ENCODE data around the gene RABGAP1L. TPM values are rescaled to one million over a fixed set of nuclear protein-coding genes. Genes with fewer than 3 reads are reported as not detected.
A peak's percentile ranks its signal among the peaks of the same experiment; 100 is the strongest.

The RABGAP1L gene
- total and polyA plus RNA-seq, 2 of the 4 experiments (the other 2 are of a cell fraction) = 7.9 to 26.7 TPM

GRCh38 chr1:174746024-174746808 lies 586.9 kb downstream of the RABGAP1L start (continued):
- TF ChIP-seq CEBPB (IDR thresholded peaks at IDR 0.05; ENCODE audit: low read depth, low read length) = no peak

- H3K23ac ChIP-seq (ENCODE audit: low read depth, low read length) = no peak overlapping the region
- no peak overlapping the region for H2BK5ac ChIP-seq (ENCODE audit: low read depth, low read length, poor library complexity, severe bottlenecking)
- POLR2A ChIA-PET (ENCODE audit: unreplicated experiment) = no interaction called here
- CTCF ChIA-PET = interaction anchor here (0.6 to 3.6 kb wide), 9 partner anchors 15 to 1469 kb away, joined by 3 to 22 read pairs (median 4); no protein-coding TSS in a partner anchor
- no peaks in the 10 kb centered on the region for H3K79me1 ChIP-seq (ENCODE audit: low read depth in 1 of 2, low read length in 2 of 2)
- H2AFZ ChIP-seq (replicated peaks; ENCODE audit: low read length, poor library complexity) = no peak overlapping the region
- dilution Hi-C loops (cut with HindIII; ENCODE audit: low sequenced_read_pairs, unreplicated experiment) = no loop called here
- intact Hi-C loops (cut with micrococcal nuclease) = loop anchor here (10.0 kb wide), 1 partner anchor 2003 kb away; no protein-coding TSS in a partner anchor
- H3K4me2 ChIP-seq (ENCODE audit: low read depth, low read length) = no peak overlapping the region
- H3K9me3 ChIP-seq (ENCODE audit: control insufficient read depth, insufficient read depth, low read length) = no peaks in the 10 kb centered on the region
- H4K8ac ChIP-seq (ENCODE audit: low read depth in 2 of 2, low read length in 2 of 2) = no peak overlapping the region
- H2AK5ac ChIP-seq (ENCODE audit: low read depth, low read length) = no peak overlapping the region
- no peak overlapping the region for H3K4ac ChIP-seq (ENCODE audit: low read depth, low read length)
- H3K4me3 ChIP-seq (ENCODE audit: insufficient read depth, low read depth, low read length) = no peak overlapping the region
- no peaks in the 10 kb centered on the region for H3K27me3 ChIP-seq (ENCODE audit: control insufficient read depth, insufficient read depth, low read length)
- no peaks in the 10 kb centered on the region for H3K9me1 ChIP-seq (ENCODE audit: insufficient read depth, low read length)
- no peaks in the 10 kb centered on the region for H3K4me1 ChIP-seq (ENCODE audit: control insufficient read depth, insufficient read depth, low read length)
- BruUV-seq (replicated peaks) = no TSS peak
- no peak overlapping the region for H3K56ac ChIP-seq (ENCODE audit: extremely low read depth, insufficient read depth, low read length)
- DNase-seq = no peak
- H2BK120ac ChIP-seq (ENCODE audit: low read depth, low read length) = no peak overlapping the region
- H3K18ac ChIP-seq (ENCODE audit: low read depth, low read length) = no peak overlapping the region
- H2BK15ac ChIP-seq (ENCODE audit: low read depth, low read length) = no peak overlapping the region
- no peak overlapping the region for H3K14ac ChIP-seq (replicated peaks; ENCODE audit: low read depth, low read length)
- no peaks in the 10 kb centered on the region for H3K36me3 ChIP-seq (ENCODE audit: control insufficient read depth, insufficient read depth, low read length)
- no peaks in the 10 kb centered on the region for H4K20me1 ChIP-seq (ENCODE audit: insufficient read depth, low read length)
- no peak overlapping the region for H2BK20ac ChIP-seq (ENCODE audit: low read depth, low read length)
- no peak overlapping the region for H3K27ac ChIP-seq (ENCODE audit: insufficient read depth, low read length)
- H2AK9ac ChIP-seq (replicated peaks; ENCODE audit: low read depth, low read length, poor library complexity) = no peak overlapping the region
- no peak overlapping the region for H4K91ac ChIP-seq (ENCODE audit: insufficient read depth, low read depth, low read length)
- no peak overlapping the region for H4K5ac ChIP-seq (ENCODE audit: low read depth, low read length)
- H3K9ac ChIP-seq (ENCODE audit: low read depth, low read length) = no peak overlapping the region
- no peak for TF ChIP-seq RFX5 (IDR thresholded peaks at IDR 0.05; ENCODE audit: low read depth, low read length)
- 0 out of 2 replicates have a peak, but pooled peaks have one; percentile 29 for TF ChIP-seq CTCF (conservative IDR thresholded peaks at IDR 0.05; ENCODE audit: low read depth, low read length)
- no peak for ATAC-seq (ENCODE audit: low read depth)
- in situ Hi-C loops (cut with MboI; ENCODE audit: low sequenced_read_pairs) = loop anchor here (25.0 kb wide), 1 partner anchor 2010 kb away; no protein-coding TSS in a partner anchor
Measured at GRCh38 chr1:174747613-174748012, 588.3 kb downstream of the RABGAP1L start.
